ENCODE data around the gene NTRK2. TPM values are rescaled to one million over a fixed set of nuclear protein-coding genes. Genes with fewer than 3 reads are reported as not detected.

The NTRK2 gene
- total RNA-seq, 1 donor from 2014 or later = 0.38 TPM

DNA sequence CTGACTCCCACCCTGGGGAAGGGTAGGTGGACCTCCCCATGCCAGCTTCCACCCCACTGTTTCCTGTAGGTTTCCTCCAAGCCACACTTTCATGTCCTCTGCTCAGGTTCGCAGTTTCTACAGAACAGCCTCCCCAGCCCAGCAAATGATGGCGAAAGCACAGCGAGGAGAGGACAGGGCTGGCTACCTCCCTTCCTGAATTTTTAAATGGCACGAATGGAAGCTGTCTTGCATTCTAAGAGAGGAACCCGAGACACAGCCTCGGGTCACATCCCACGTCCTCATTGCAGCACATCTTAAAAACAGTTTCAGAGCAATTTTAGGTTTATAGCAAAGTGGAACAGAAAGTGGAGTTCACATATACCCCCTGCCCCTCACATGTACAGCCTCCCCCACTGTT, 330.3 kb downstream of the NTRK2 start:
- no peak for ATAC-seq

DNA sequence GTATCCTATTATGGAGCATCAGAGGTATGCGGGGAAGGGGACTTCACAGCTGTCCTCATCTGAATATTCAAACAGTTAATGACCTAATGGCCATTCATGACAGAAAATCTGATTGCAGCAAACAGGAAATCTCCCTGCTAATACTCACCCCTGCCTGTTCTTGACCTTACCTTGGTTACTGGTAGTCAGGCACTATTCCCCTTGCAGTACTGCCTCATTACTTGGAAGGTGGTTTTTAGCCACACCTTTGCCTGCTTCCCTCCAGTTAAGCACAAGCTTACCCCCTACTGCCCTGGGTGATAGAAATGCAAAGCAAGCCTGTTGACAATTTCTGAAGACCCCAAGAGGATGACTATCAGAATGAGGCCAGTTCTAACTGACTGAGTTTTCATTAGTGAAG, 332.4 kb downstream of the NTRK2 start:
- no peak for DNase-seq (ENCODE audit: low spot score)
- ATAC-seq = no peak

More for the DNA sequence above, 330.3 kb downstream of the NTRK2 start:
- DNase-seq (ENCODE audit: low spot score) = no peak

DNA sequence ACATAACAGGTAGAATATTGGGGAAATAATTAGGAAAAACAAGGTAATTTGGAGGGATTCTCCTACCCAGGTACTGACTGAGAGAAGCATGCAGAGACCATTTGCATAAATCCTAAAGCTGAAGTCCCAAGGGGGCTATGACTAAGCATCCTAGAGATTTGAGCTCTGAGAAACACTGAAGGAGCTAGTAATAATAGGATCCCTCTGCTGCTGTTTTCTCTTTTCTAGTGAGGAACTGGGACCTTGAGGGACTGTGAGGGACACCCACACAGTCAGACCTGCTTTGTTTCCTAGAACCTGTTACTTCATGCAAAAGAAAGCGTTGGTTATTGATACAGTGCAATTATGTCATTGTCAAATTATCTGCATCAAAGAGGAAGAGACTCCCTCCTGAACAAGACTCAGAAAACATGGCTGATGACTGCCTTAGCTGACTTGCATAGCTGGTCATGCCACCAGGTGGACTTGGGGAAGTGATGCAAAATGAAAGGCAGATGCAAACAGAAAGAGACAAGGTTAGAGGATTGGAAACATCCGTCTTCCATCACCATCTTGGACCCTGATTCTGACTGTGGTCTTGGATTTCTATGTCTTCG, 335.4 kb downstream of the NTRK2 start:
- ATAC-seq (no peak), DNase-seq (ENCODE audit: low spot score) (no peak)

DNA sequence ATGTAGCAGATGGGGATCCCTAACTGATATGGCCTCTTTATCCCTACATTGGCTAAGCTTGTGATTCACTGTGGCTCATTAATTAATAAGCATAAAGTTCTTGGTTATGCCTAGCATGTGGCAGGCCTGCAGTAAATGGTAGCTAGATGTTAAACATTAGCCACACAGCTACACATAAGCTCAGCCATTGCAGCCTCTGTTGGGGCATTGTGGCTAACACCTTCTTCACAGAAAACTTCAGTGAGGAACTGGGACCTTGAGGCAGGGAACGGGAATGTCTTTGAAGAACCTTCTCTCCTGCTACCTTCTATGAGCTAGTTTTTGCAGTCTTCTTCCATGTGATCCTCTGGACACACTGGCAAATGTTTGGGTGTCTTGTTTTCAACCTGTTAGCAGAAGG, 338.2 kb downstream of the NTRK2 start:
- ATAC-seq = no peak
- DNase-seq (ENCODE audit: low spot score) = no peak

DNA sequence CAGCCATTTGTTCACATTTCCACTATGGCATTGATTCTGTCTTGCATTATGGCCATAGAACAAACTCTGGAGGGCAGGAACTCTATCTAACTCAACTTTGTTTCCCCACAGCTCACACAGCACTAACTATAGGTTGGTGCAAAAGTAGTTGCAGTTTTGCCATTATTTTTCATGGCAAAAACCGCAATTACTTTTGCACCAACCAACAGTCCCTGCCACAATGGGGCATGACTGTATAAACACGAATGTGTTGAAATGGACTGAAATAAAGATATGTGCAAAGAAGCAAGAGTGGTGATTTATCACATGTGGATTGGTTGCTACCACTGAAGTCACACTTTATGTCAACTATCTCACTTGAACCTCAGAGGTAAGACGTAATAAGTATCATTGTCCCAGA, 338.7 kb downstream of the NTRK2 start:
- no peak for DNase-seq (ENCODE audit: low spot score)
- ATAC-seq = no peak

DNA sequence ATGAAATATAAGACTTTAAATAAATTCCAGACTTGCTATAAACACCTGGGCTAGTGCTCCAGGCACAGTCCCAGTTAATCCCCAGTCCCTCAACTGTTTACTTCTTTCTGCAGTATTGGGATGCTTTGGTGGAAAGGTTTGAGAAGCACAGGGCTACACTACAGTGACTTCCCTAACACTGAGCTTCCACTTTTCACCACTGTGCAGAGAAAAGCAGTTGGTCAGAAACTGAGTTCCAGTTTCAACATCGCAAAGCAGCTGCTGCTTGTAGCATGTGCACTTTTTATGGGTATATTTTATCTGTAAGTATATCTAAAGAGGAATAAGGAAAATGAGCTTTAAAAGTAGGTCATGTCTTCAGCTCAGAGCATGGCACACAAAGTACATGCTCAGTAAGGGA, 339.7 kb downstream of the NTRK2 start:
- DNase-seq (ENCODE audit: low spot score) = no peak
- ATAC-seq = no peak

DNA sequence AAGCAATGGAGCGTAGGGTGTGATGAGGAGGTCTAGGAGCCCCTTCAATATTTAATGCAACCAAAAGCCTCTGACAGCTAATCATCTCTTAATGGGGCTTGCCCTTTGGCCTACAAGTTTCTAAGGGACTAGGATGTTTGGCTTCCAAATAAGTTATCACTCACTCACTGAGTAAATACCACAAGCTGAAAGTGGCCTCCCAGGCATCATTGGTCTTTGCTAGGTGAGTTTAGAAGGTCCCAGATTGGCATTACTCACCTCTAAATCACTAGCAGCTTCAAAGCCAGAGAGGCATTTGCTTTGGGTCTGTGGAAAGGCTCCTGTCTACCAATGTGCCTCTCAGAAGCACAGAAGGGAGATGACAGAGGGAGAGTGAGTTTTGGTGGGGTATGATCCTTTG, 344.2 kb downstream of the NTRK2 start:
- ATAC-seq (no peak), DNase-seq (ENCODE audit: low spot score) (no peak)

DNA sequence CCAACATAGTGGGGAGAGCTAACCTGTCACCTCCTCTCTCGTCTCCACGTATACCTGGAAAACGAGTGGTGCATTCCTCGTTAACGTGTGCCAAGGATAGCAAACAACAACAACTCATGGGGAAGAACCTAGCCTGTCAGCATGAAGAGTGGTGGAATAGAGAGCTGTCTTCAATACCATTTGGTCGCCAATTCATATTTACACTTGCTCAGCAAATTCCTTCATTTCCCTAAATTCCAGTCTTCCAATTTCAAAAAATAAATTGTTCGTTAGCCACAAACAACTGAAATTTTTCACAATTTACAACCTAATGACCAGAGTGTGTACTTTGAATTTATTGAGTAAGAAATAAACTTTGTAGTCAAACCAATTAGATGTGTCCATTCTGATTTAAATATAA, 344.8 kb downstream of the NTRK2 start:
- DNase-seq (ENCODE audit: low spot score) = no peak
- no peak for ATAC-seq

DNA sequence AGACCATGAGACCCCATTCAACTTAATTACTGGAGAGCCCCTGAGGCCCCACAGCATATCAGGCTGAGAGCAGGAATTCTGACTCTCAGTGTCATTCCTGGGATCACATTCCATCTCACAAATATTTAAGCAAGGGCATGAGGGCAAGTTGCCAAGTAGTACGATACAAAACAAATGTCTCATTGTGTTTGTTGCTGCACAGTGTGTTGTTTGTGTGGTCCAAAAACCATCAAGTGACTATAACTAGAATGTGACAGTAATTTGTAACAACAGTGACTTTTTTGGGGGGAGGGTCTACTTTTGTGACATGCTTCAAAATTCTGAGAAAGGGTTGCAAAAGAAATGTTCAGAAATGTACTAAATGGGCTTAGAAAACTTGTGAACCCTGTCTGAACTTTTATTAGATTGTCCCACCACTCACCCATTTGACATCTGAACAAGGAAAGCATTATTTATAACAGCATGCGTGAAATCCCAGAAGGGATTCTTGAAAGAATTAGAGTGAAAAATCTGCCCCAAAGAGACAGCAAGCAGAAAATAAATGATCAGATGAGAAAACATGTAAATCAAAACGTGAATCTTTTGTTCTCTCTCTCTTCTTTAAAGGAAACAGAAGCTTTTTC, 347.0 kb downstream of the NTRK2 start:
- no peak for ATAC-seq
- no peak for DNase-seq (ENCODE audit: low spot score)

DNA sequence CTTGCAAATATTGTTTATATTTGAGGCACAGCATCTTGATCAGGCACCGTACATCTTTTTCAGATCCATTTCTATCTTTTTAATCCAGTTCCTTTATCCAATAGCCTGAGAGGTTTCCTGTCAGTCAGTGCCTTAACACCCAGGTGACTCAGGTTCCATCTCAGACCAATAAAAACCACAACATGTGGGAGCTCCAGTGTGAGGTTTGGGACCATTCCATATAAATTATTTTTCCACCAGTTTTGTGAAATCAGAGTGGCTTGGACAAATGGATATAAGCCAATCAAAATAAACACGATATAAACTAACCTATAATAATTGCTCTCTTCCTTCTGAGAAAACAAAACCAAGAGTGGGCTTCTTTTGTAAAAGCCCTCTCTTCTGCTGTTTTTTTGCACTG, 351.3 kb downstream of the NTRK2 start:
- no peak for DNase-seq (ENCODE audit: low spot score)
- no peak for ATAC-seq

DNA sequence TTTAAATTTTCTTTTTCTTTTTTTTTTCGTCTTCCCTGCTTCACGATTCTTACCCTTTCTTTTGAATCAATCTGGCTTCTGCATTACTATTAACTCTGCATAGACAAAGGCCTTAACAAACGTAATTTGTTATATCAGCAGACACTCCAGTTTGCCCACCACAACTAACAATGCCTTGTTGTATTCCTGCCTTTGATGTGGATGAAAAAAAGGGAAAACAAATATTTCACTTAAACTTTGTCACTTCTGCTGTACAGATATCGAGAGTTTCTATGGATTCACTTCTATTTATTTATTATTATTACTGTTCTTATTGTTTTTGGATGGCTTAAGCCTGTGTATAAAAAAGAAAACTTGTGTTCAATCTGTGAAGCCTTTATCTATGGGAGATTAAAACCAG, 352.2 kb downstream of the NTRK2 start:
- ATAC-seq (no peak), DNase-seq (ENCODE audit: low spot score) (no peak)

DNA sequence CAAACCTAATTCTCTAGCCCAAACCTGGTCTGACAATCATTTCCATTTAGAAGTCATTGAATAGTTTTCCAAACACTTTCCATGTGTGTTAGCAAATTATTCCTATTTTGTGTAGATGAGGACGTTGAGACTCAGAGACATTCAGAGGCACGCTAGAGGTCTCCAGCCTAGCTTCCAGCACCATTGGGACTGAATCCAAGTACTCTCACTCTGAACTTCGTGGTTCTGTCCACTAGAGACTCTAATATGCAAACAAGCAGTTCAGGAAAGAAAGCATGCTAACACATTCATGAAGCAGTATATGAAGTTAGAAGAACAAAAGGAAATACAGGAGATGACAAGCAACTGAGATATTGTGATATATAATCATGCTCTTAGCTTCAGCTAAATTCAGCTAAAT, 354.8 kb downstream of the NTRK2 start:
- DNase-seq (ENCODE audit: low spot score) = no peak
- ATAC-seq = no peak

DNA sequence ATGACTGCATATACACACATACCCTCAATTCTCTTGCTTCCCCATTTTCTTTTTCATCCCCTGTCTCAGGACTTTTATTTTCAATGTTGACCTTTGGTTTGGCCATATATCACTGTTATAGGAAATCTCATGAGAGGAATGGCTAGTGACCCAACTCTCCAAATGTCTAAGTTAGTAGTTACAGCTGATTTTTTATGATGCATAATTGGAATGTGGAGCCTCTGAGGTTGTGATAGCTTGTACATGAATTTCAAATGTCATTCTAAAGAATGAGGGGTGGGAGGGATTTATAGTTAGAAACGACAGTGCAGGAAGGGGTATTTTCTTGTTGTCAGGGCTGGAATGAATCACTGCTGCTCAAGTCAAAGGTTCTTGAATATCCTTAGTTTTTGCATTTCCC, 356.1 kb downstream of the NTRK2 start:
- DNase-seq (ENCODE audit: low spot score) (no peak), ATAC-seq (no peak)

DNA sequence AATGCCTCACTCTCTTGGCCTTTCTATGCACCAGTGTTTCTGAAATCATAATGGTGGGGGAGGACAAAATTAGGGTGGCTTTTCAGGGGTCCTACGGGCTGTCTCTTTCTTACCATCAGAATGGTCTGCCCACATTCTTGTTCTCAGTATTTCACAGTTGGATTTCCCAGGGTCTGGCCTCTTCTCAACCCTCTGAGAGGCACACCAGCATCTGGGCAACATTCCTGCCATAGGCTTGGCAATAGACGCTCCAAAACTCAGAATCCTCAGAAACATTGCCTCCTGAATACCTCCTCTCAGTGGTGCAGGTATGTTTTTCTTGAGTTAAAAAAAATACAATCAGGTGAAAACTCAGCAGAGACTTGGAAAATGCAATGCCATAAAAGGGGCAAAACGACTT, 358.3 kb downstream of the NTRK2 start:
- ATAC-seq (no peak), DNase-seq (ENCODE audit: low spot score) (no peak)

DNA sequence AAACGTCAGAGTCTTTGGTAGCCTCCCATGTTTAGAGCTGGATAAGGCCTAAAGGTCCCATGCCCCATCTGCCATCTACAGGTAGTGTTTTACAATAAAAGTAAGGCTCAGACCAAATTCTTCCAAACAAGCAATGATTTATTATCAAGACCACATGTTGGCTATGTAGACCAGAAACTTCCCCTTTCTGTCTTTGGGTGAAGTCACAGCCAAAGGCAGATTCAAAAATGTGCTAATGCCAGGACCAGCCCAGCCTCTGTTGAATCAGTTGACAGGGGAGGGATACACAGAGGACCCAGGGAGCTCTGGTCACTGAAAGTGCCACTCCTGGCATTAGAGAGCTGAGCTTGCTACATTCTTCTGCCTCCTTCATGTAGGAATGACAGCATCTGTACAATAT, 360.8 kb downstream of the NTRK2 start:
- DNase-seq (ENCODE audit: low spot score) = no peak
- no peak for ATAC-seq

DNA sequence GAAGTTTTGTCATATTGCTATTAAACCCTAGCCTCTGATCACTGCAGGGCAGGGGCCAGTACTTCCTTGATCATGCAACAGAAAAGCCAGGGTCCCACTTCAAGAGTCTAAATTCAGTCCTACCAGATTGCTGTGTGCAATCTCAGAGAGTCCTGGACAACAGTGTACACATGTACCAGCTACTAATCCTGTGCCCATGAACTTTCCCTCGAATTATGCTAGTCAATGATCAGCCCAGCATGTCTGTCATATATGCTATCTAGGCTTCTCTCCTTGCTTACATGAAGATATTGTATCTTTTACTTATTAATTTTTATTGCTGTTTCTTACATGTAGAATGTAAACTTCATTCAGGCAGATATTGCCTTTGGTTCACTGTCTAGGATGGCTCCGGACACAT, 367.0 kb downstream of the NTRK2 start:
- no peak for ATAC-seq
- DNase-seq (ENCODE audit: low spot score) = no peak

DNA sequence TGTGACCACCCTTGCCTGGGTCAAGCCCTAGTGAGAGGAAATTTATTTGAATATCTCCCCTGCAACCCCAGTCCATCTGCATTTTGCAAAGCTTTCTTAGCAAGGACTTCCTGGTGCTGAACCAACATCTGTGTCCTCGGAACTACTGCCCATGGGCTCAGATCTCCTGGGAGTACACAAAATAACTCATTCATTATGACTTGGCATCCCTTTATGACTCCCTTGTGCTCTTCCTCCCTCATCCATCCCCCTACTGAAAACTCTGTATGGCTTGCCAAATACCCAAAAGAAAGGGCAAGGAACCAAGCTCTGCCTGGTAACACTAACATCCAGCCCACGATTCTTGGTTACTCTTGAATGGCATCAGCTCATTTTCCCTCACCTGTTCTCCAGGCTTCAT, 368.5 kb downstream of the NTRK2 start:
- ATAC-seq (no peak), DNase-seq (ENCODE audit: low spot score) (no peak)

DNA sequence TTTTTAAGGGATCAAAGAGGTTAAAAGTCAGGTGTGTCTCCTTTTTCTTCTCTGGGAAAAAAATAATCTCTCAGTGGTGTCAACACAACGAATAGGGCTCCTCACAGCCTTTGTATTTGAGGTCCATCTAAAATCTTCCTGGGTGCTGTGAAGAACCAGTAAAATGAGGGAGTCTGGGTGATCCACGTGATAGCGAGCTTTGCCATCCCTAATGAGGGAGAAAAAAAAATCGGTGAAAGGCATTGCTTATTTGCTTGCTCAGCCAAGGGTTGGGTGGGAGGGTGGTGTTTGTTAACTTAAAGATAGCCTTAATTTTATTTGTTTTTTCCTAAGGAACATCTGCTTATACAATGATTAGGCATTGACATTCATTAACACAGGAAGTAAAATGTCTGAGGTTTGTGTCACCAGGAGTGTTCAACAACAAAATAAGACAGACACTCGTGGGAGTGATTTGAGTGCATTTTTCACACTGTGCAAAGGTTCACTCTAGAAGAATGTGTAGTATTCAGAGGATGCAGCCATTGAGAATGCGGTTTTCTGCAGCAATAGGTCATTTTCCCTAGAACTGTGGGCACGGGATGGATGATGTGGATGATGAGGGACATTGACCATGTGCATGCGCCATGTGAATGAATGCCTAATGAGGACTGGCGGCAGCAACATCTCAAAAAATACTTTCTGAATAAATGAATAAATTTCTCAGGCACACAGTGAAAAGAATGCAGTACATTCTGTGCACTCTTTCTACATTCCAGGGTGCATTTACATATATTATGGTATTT, 369.5 kb downstream of the NTRK2 start:
- no peak for DNase-seq (ENCODE audit: low spot score)
- no peak for ATAC-seq

DNA sequence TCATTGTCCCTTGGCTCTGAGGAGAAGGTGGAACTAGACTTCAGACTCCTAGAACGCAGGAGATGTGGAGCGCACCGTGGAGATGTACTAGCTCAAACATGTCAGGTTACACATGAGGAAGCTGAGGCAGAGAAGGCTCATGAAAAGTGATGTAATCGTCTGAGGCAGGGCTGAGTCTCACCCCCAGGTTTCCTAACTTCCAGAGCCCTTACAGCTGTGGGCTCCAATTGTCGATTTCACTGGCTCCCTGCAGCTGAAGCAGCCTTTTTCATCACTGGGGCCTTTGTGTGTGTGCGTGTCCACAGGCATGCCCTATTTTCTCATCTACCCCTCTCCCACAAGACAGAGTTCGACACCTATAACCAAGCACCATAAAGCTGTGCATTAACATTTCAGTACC, 370.6 kb downstream of the NTRK2 start:
- ATAC-seq (no peak), DNase-seq (ENCODE audit: low spot score) (no peak)

DNA sequence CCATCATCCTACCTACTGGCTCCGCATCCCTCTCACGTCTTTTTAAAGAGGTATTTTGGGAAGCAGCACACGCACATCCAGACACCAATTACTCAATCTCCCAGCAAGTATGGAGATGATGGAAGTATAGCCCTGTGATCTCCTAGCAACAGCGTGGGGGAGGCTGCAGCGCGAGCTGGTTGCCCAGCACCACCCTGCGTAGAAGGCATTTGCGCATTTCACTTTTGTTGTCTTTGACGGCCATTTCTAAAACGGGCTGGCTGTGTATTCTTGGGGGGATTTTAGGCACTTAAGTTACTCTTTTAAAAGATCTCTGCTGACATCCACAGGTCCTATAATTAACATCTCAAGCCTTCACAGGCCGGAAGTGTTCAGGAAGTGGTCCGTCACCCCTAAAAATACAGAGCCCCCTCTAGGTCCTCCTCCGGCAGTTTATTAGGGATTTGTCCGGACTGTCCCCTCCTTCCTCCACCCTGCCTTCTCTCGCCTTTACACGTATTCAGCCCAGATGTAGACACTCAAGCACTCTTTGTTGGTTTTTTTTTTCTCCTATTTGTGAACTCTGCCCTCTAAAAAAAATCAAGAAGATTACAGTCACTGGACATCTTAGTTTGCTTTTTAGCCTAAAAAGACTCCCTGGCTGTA, 371.4 kb downstream of the NTRK2 start:
- DNase-seq (ENCODE audit: low spot score) = no peak
- ATAC-seq = no peak

DNA sequence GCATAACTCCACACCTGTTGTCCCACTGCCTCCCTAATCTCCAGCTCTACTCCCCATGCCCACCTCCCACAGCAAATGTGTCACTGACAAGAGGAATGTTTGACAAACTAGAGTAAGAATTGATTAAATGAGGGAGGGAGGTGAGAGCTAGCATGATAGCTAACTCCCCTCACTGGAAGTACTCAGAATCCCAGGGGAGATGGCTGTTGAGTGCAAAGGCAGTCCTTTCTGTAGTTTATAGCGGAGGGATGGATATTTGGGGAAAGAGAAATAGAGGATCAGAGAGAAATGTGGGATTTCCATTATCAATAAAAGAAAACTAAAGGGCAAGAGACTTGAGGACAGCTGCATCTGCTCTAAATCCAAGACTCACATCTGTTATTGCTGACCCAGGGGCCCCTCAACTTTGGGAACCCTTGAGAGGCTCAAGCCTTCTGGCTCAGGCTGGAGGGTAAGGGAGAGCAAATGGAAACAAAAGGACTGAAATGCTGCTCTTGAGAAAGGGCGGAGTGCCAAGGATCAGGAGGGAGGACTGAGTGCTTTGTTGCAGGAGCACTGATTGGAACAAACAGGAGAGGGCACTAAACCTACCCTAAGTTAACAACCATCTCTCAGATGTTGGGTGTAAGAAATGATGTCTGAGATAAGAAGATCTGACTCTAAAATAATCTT, 372.1 kb downstream of the NTRK2 start:
- no peak for ATAC-seq

More for the DNA sequence above, 372.1 kb downstream of the NTRK2 start:
- no peak for DNase-seq (ENCODE audit: low spot score)

All from left lobe of liver (tissue), 2 donors.